ENCODE results near the gene DNAH11. TPM values are rescaled to one million over a fixed set of nuclear protein-coding genes. Genes with fewer than 3 reads are reported as not detected.

DNAH11 gene
- total RNA-seq, 1 experiment from 2014 or later = 1.9 TPM

GRCh38 chr7:21538936-21539495 is 3.8 kb upstream of the DNAH11 start:
- peaks cover 4% of the 10 kb centered on the region for H3K4me1 Mint-ChIP-seq (ENCODE audit: low read depth, unreplicated experiment)
- no peaks in the 10 kb centered on the region for H3K9me3 Mint-ChIP-seq (ENCODE audit: low read depth, unreplicated experiment)
- no peak for TF ChIP-seq CTCF (IDR thresholded peaks at IDR 0.05; ENCODE audit: unreplicated experiment)
- H3K27ac Mint-ChIP-seq (ENCODE audit: unreplicated experiment) = no peak overlapping the region
- peaks cover 27% of the 10 kb centered on the region for H3K27me3 Mint-ChIP-seq (ENCODE audit: unreplicated experiment)
- no peak for DNase-seq
- no peak overlapping the region for H3K4me3 Mint-ChIP-seq (ENCODE audit: low read depth, unreplicated experiment)
- peaks cover 13% of the 10 kb centered on the region for H3K36me3 Mint-ChIP-seq (ENCODE audit: insufficient read depth, unreplicated experiment)
- CTCF ChIA-PET = no interaction called here
- BruUV-seq (replicated peaks) = no TSS peak
- intact Hi-C loops (cut with micrococcal nuclease; ENCODE audit: unreplicated experiment) = no loop called here

DNA sequence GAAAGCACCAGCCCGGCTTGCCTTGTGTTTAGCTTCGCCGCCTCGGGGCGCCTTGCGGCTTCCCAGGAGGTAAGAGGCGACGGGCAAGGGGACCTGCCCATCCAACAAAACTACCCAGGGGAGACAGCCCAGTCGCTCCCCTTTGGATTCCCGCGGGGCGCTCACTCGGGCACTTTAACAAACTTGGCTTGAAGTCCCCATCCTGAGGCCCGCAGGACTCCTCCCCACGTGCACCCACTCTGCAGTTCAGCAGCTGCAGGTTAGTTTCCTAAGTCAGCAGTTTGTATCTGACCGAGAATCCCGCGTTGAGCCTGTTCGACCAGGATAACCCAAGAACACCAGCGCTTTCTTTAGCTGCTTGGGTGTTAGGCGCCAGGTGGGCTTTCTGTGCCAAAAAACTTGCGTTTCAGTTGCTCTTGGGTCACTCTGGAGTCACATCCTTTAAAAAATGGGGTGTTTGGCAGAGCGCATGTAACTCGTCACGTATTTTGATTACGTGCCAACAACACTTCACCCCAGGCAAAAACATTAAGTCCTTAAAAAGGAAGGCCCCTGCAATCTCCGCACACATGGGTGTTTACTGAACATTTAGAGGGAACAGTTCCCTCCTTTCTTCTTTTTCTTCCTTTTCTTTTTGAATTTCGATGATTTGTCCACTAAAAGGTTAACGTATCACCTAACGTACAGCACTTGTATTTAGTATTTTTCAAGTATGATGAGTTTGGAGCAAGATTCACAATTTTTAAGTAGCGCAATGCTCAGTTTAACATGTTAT is 876 bp downstream of the DNAH11 start:
- CTCF ChIA-PET = interaction anchor here (0.5 to 1.3 kb wide), 3 partner anchors 11 to 555 kb away, joined by 3 to 4 read pairs (median 3); no protein-coding TSS in a partner anchor
- H3K9me3 Mint-ChIP-seq (ENCODE audit: low read depth, unreplicated experiment) = no peaks in the 10 kb centered on the region
- peaks cover 34% of the 10 kb centered on the region for H3K27me3 Mint-ChIP-seq (ENCODE audit: unreplicated experiment)
- intact Hi-C loops (cut with micrococcal nuclease; ENCODE audit: unreplicated experiment) = no loop called here
- no TSS peak for BruUV-seq (replicated peaks)
- no peak for DNase-seq
- peaks cover 15% of the 10 kb centered on the region for H3K36me3 Mint-ChIP-seq (ENCODE audit: insufficient read depth, unreplicated experiment)
- peaks cover 9% of the 10 kb centered on the region for H3K4me1 Mint-ChIP-seq (ENCODE audit: low read depth, unreplicated experiment)
- no peak for TF ChIP-seq CTCF (IDR thresholded peaks at IDR 0.05; ENCODE audit: unreplicated experiment)
- peak overlapping the region; percentile 86 for H3K4me3 Mint-ChIP-seq (ENCODE audit: low read depth, unreplicated experiment)
- peak overlapping the region; percentile 6 for H3K27ac Mint-ChIP-seq (ENCODE audit: unreplicated experiment)

- Mint-ChIP-seq H3K4me1 (ENCODE audit: low read depth, unreplicated experiment) (peaks cover 9% of the 10 kb centered on the region), H3K27ac (ENCODE audit: unreplicated experiment) (peak overlapping the region; percentile 6), H3K27me3 (ENCODE audit: unreplicated experiment) (peaks cover 34% of the 10 kb centered on the region), H3K36me3 (ENCODE audit: insufficient read depth, unreplicated experiment) (peaks cover 15% of the 10 kb centered on the region), H3K4me3 (ENCODE audit: low read depth, unreplicated experiment) (peak overlapping the region; percentile 86), H3K9me3 (ENCODE audit: low read depth, unreplicated experiment) (no peaks in the 10 kb centered on the region)
- intact Hi-C loops (cut with micrococcal nuclease; ENCODE audit: unreplicated experiment) = no loop called here
- CTCF ChIA-PET = no interaction called here
- BruUV-seq (replicated peaks) = no TSS peak
- DNase-seq = no peak
- no peak for TF ChIP-seq CTCF (IDR thresholded peaks at IDR 0.05; ENCODE audit: unreplicated experiment)
Observed at GRCh38 chr7:21544303-21544656, 1.4 kb downstream of the DNAH11 start.

- Mint-ChIP-seq H3K27me3 (ENCODE audit: unreplicated experiment) (peaks cover 34% of the 10 kb centered on the region), H3K4me1 (ENCODE audit: low read depth, unreplicated experiment) (peaks cover 10% of the 10 kb centered on the region), H3K4me3 (ENCODE audit: low read depth, unreplicated experiment) (no peak overlapping the region), H3K27ac (ENCODE audit: unreplicated experiment) (no peak overlapping the region), H3K36me3 (ENCODE audit: insufficient read depth, unreplicated experiment) (peaks cover 15% of the 10 kb centered on the region), H3K9me3 (ENCODE audit: low read depth, unreplicated experiment) (no peaks in the 10 kb centered on the region)
- BruUV-seq (replicated peaks) = no TSS peak
- CTCF ChIA-PET = interaction anchor here (0.7 to 1.6 kb wide), 2 partner anchors 16 to 223 kb away, joined by 4 to 11 read pairs; no protein-coding TSS in a partner anchor
- no peak for TF ChIP-seq CTCF (IDR thresholded peaks at IDR 0.05; ENCODE audit: unreplicated experiment)
- no peak for DNase-seq
- intact Hi-C loops (cut with micrococcal nuclease; ENCODE audit: unreplicated experiment) = no loop called here
Observed at GRCh38 chr7:21544715-21545114, 1.9 kb downstream of the DNAH11 start.

Measured in Calu3 (cell line).